Activated CD4-positive, CD25-positive, alpha-beta regulatory T cell treated with anti-CD3 and anti-CD28 coated beads, Interleukin-2, amount 50 U/mL, for 24 hours (primary cell): Measurements from ENCODE around the gene ZNF580.

Experiments used
- ATAC-seq, 2 donors: fragments of 150-1000 bp; cut with Tn5 transposase; one replicate each; pipeline ENCODE4 v1.10.0; 2021; ENCODE audit warnings: mild to moderate bottlenecking in 1 of 2, moderate library complexity in 1 of 2

ZNF580 gene

DNA sequence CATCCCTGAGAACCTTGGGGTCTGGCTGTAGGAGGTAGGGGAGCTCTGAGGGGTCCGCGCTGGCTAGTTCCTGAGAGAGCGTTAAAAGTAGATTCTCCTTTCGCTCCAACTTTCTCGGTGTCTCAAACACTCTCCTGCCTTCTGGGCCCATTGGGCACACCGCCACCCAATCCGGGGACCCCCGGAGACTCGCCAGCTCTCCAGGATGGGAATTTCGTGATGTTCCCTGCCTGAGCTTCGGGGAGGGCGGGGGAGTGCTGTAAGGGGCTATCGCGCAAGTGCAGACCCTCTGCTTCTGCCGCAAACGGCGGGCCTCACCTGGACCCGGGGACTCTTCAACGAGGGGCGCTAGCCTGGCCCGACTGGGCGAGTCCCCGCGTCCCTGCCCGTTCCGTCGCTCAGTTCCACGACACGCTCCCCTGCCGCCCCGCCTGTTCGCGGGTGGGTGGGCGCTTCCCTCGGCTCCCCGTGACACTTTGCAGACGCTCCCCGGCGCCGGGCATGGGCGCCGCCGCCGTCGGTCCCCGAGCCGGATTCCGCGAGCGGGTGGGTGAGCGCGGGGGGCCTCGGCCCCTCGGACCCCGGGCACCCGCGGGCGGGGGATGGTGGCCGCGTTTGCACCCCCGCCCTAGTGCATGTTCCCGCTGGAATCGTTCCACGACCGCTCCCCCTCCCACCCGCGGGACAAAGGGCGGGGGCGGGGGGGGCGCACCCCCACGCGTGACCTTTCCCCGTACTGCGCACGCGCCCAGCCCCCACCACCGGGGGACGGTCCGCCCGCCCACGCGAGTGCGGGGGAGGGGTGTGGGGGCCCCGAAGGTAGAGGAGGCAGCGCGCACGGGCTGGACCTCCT is 7.2 kb downstream of the ZNF580 start, which contains the start of gene CCDC106:
TSS of gene CCDC106 (plus strand) at position 481 of the 853 bp plus-strand sequence. CDS start 835 bp downstream, outside the sequence.
- no peak for ATAC-seq

DNA sequence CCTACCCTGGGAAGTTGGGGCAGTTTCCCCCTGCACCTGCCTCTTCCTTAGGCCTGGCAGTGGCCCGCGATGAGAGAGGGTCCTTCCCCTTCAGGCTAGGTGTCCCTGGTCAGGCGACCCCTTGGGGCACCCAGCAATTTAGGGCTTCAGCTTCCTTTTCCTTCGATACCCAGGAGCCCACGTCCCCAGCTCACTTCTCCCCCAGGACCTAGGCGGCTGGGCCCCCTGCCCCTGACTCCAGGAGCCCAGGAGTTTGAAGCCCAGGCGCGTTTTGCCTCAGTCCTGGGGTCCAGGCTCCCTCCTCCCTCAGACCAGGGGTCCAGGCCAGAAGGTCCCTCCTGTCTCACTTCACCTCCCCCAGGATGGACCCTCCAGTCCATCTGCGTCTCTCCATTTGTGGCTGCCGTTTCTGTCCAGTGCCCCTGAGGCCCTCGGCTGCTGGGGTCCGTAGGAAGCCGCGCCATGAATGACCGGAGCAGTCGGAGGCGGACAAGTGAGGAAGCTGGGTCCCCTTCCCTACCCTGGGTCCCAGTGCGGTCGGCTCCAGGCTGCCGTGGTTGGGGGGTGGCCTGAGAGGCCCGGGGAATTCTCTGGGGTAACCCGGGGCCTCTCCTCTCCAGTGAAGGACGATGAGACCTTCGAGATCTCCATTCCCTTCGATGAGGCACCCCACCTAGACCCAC is 7.9 kb downstream of the ZNF580 start:
- ATAC-seq, result no peak

DNA sequence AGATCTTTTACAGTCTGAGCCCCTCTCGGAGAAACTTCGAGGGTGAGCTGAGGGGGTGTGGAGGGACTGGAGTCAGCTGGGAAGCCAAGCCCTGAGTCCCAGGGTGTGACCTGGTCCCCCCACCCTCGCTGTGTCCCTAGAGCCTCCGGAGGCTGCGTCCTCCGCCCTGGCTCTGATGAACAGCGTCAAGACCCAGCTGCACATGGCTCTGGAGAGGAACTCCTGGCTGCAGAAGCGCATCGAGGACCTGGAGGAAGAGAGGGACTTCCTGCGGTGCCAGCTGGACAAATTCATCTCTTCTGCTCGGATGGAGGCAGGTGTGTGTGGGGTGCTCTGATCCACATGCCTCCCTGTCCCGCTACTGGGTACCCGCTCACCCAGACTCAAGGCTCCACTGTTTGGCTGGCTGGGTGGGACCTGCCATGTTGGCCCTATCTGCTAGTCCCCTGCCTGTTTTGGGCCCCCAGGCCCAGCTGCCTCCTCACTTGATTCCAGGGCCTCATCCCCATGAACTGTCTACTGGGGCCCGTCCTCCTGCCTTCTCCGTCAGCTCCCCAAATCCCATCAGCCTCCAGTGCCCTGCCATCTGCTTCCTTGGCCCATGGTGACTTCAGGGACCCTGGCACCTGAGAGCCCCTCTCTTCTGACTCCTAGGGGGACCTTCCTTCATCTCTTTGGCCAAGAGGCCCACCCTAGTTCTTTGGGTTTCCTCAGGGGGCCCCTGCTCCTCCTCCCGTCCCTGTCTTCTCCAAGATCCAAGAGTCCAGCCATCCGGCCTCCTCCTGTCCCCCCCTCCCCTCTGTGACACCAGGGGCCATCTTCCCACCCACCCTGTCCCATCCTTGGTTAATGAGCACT is 8.7 kb downstream of the ZNF580 start:
- ATAC-seq, result no peak

DNA sequence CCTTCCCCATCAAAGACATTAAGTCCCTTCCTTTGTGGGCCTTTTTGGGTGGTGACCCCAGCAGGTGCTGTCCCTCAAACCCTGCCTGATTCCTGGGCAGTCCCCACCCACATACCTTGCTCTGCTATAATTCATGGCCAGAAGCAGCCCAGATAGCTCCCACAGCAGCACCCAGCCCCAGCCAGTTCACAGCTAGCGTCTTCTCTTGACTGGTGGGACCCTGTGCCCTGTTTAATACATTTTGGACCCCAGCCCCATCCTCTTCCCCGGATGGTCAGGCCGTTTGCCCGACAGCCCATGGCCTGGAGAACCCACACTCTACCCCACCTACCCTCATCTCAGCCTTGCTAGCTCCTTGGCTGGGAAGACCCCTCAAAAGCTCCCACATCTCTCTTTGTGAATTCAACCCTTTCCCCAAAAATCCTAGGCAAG is 9.3 kb downstream of the ZNF580 start:
- ATAC-seq, result no peak

DNA sequence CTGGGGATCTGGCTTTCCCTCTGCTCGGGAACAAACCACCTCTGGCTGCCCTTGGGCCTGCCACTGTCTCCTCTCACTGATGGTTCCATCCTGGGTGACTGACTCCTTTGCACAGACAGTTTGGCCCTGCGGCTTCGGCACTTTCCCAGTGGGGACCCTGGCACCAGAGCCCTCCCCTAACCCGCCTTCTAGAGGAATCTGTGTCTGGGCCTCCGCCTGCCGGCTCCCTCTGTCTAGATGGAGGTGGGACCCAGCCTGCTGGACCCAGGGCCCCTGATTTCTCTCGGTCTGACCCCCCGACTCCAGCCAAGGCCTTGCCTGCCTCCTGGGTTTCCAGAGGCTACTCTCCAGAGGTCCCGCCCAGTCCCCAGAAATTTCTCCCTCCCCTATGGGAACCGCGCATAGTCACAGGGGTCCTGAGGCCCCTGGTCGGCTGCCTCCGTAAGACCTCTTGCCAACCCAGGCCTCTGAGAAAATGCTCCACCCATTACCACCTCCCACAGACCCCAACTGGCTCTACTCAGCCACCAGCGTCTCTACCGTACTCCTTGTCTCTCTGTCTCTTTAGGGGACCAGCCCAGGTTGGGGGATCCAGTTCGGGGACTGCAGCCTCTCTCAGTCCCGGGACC is 9.9 kb downstream of the ZNF580 start:
- ATAC-seq, result no peak

DNA sequence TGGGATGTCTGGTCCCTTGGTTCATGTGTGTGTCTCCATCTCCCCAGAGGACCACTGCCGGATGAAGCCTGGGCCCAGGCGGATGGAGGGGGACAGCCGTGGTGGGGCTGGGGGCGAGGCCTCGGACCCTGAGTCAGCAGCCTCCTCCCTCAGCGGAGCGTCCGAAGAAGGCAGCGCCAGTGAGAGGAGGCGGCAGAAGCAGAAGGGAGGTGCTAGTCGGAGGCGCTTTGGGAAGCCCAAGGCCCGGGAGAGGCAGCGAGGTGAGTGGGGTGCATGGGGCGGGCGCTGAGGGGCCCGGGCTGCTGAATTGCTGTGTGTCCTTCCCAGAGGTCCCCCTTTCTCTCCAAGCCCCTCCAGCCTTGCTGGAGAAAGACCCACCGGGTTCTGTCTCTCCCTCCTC is 10.4 kb downstream of the ZNF580 start:
- ATAC-seq, result no peak

DNA sequence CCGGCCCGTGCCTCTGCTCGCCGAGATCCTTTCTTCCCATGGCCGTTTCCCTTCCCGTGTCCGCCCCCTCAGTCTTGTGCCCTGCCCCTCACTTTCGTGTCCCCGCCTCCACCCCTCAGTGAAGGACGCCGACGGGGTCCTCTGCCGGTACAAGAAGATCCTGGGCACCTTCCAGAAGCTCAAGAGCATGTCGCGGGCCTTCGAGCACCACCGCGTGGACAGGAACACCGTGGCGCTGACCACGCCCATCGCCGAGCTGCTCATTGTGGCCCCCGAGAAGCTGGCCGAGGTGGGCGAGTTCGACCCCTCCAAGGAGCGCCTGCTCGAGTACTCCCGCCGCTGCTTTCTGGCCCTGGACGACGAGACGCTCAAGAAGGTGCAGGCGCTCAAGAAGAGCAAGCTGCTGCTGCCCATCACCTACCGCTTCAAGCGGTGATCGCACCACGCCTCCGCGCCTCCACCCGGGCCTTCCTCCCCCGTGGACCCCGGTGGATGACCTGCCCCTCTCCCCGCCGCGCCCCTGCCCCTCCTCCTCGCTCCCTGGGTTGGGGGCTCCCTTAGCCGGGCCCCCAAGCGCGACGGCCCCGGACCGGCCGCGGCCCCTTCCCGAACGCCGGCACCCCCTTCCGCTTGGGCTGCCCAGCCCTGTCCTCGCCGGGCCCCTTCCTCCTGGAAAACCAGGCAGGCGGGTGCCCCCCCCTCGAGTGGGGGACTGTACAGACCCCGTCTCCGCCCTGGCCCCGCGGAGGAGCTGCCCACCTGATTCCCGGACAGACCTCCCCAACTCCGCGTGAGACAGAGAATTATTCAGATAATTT is 11.7 kb downstream of the ZNF580 start:
- no peak for ATAC-seq

DNA sequence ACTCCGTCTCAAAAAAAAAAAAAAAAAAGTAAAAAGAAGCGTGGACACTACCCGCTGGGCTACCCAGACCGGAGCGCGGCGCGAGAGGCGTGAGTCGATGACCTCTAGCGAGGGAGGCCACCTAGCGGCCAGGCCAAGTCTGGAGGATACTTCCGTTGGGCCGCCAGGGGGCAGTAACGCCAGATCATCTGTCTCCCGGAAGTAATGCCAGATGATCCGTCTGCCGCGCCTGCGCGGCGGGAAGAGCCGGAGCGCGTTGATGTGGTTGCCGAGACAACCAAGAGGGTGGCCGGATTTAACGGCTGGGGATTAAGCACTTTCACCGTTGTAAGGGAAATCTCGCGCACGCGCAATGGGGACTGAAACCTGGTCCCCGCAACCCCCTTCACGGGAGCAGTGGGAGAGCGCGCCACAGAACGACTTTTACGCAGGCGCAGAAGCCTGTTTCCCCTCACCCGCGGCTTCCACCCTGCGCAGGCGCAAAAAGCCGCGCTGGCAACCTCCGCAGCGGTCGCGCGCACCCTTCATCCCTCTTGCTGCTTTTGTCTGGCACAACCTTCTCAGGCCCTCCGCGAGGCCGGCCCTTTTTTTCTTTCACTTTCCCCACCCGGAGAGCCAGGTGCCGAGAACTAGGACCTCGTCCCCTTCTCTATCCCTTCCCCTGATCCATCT is 13.0 kb downstream of the ZNF580 start:
- ATAC-seq, result peak; percentile 52 to 56

DNA sequence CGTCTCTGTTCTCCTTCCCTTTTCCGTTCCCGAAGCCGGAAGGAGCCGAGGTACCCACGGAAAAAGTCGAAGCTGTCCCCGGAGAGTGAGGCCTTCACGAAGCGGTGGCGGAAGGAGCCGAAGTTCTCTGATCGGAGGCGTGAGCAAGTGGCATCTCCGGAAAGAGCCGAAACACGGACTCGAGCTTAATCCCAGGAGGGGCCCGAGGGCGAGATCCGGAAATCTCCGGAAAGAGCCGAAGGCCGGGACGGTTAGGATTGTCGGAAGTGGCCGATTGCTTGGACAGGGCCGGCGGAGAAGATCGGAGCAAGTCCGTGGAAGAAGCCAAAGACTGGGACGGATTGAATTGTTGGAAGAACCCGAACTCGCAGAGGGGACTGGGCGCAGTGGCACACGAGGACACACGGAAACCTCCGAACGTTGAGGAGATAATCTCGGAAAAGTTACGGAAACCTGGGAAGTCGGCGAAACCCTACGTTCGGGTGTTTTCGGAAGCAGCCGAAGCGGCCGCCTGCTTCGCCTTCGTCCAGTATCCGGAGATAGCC is 13.6 kb downstream of the ZNF580 start:
- peak; percentile 62 to 71 for ATAC-seq

DNA sequence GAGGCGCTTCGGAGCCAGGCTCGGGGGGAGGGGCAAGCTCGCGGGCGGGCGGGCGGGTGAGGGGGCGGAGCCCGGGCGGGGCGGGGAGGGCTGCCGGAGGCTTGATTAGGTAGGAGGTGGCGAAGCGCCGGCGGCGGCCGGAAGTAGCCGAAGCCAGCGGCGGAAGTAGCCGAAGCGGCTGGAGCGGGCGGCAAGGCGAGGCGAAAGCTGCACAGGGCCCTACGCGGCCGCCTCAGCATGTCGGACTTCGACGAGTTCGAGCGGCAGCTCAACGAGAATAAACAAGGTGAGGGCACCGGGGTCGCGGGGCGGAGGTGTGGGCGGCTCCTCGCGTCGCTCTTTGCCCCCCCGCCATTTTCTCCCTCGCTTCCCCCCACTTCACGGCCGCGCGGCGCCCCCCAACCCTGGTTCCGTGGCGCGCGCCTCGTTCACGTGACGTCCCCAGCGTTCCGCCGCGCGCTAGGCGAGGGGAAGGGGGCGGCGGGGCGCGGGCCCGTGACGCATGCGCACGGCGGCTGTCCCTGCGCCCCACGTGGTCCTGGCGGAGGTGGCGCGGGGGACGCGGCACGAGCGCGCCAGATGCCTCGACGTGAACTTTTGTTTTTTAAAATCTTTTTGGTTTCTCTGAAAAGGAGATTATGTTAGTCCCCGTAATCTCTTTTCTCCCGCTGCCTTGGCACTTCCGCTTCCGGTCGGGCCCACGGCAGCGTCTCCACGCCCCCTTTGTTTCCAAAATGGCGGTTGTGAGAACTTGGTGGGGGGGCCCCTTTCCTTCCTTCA is 14.3 kb downstream of the ZNF580 start, which contains the start of gene U2AF2:
TSS of gene U2AF2 (plus strand) at position 168 of the 780 bp plus-strand sequence. CDS start at position 238, 70 bp downstream.
- peak; percentile 40 to 48 for ATAC-seq

DNA sequence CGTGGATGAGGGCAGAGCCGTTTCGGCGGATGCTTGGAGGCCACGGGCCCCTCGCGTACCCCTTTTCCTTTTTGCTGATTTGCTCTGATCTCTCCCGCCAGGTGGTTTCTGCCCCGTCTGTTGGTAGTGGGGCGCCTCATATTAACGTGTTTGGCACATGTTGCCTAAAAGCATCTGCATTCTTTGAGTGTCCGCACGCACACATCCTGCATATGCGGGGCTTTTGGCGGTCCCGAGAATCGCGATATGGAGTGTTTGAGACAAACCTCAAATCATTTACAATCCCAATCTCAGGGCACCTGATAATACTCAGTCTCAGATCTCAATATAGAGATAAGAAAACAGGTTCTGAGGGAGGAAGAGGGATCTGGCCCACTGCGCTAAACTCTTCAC is 14.8 kb downstream of the ZNF580 start:
- ATAC-seq, result no peak

DNA sequence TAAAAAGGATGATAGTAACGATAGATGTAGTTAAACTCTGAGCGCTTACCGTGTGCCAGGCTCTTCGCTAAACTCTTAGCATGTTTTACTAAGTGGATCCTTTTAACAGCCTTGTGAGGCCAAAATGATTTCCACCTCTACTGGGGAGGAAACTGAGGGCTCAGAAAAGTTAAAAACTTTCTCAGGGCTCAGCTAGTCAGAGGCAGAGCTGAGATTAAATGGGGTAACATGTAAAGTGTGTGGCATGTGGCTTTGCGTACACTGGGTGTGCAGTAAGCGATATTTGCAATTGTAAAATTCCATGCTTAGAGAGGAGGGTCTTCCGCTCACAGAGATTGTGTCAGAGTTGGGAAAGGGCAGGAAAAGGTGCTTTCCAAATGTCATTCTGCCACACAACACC is 15.8 kb downstream of the ZNF580 start:
- no peak for ATAC-seq

DNA sequence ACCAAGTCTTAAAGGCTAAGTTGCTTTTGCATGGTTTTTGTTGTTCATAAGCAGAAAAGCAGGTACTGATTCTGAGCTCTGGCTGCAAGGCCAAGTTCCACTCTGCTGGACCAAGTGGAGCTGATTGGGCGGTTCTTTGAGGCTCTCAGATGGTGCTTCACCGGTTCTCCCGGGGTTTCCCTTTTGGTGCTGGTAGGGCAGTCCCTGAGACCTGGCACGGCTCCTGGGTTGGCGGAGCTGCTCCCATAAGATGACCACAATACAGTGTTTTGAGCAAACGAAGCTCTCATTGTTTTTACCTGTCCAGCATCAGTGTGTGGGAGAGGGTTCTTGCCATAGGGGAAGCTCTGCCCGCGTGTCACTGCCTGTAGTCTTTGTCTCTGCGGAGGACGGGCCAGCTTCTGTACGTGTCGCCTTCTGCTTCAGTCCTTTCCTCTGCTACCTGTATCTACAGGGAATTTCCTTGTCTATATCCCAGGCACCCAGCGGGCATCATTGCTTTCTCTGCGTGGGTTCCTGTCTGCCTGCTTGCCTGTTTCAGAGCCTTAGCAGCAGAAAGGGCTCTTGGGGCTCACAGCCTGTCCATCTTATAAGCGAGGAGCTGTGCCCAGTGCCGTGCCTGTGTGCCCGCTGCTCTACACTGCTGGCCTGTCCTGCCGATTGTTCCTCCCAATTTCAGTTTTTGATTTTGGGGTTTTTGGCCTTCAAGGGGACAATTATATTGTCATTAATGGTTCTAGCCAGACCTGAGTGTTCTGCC is 16.4 kb downstream of the ZNF580 start:
- ATAC-seq, result no peak

DNA sequence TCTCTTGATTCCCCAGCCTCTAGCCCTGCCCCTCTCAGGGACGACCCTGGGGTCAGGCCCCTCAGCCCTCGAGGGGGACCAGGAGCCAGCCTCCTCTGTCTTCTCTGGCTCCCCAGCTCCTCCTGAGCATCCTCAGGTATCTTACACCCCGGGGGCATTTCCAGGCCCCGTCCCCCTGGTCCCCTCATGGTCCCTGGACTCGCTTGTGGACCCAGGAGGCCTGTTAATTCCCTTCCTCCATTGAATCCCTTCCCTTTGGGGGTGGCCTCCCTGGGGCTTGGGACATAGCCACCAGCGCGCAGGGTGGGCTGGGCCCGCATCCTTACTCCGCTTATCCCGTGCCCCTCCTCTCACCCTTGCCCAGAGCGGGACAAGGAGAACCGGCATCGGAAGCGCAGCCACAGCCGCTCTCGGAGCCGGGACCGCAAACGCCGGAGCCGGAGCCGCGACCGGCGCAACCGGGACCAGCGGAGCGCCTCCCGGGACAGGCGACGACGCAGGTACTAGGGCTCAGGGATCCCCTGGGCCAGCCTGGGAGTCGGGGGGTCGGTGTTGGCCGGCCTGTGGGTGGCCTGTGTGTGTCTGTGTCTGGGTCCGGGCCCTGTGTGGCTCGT is 18.2 kb downstream of the ZNF580 start:
- no peak for ATAC-seq

DNA sequence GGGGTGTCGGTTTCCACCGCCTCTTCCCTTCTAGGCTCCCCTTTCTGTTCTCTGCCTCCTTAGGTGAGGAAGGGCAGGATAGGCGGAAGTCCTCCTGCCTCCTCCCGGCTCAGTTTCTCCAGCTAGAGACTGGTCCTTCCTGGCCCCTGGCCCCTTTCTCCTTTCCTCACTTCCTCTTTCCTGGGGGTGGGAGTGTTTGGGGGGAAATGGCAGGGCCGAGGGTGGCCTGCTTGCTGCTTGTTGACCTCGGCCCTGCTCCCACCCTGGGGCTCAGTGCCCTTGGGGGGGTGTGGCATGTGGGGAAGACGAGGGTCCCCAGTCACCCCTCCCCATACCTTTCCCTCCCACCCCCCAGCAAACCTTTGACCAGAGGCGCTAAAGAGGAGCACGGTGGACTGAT is 19.0 kb downstream of the ZNF580 start:
- no peak for ATAC-seq

DNA sequence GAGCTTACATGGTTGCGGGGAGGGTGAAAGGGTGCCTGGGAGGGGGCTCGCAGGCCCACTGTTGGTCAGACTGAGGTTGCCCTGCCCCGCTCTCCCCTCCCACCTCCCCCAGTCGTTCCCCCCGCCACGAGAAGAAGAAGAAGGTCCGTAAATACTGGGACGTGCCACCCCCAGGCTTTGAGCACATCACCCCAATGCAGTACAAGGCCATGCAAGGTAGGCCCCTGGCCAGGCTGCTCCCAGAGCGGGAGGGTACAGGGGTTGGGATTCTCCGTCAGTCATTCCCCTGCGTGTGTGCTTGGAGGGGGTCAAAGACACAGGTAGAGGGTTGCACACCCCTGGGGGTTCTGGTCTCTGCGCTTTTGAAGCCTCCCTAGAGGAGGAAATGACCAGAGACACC is 19.6 kb downstream of the ZNF580 start:
- ATAC-seq, result no peak

DNA sequence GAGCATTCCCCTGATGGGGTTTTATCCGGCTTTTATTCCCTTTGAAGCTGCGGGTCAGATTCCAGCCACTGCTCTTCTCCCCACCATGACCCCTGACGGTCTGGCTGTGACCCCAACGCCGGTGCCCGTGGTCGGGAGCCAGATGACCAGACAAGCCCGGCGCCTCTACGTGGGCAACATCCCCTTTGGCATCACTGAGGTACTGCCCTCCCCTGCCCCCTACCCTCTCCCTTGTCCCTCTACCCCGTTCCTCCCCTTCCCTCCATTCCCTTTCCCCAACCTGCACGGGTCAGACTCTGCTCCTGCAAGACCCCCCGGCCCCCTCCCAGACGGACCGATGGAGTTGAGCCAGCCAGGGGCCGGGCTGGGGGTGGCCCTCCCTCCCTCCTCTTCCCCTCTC is 20.2 kb downstream of the ZNF580 start:
- ATAC-seq, result no peak

DNA sequence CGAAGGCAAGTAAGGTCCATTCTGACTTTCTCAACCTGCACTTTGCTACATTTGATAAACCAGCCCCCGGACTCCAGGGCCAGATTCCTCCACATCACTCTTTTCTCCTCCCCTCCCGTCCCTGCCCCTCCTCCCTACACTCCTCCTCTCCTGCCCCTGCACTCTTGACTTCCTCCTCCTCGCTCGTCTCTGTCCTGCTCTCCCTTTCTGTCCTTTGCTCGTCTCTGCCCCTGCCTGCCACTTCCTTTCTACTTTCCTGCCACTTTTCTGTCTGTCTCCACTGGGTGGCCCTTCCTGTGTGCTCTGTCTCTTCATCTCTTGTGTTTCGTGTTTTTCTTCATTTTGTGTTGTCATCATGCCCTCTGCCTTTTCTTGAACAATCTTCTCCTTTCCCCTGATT is 21.0 kb downstream of the ZNF580 start:
- no peak for ATAC-seq
